PC-3 (cell line): ENCODE results near the gene USP3. TPM values are rescaled to one million over a fixed set of nuclear protein-coding genes. Genes with fewer than 3 reads are reported as not detected.
"Not testable (repeated sequence)": the region's sequence is repeated elsewhere in the genome, so short reads cannot be mapped to it uniquely, and the experiment has no call there.

Source experiments
- ATAC-seq: fragments of 200-7000 bp; cut with Tn5 transposase; 2 replicates; pipeline ENCODE4 v1.9.1; 2020; ENCODE audit warnings: mild to moderate bottlenecking, moderate library complexity
- BruUV-seq: library from RNA; stranded (reverse); fragments of 400-500 nt; replicated peaks from 2 replicates; lab custom pipeline; 2021; lab: Mats Ljungman, UMichigan
- CTCF ChIA-PET: fragments of 300-600 bp; sonication (Branson Sonifier 250); formaldehyde crosslinking; loops from one replicate; lab custom pipeline; 2022; ENCODE audit warnings: antibody characterized with exemption; lab: Charles Lee
- POLR2A ChIA-PET: fragments of 300-600 bp; sonication (Branson Sonifier 250); formaldehyde crosslinking; loops from one replicate; lab custom pipeline; 2022; ENCODE audit warnings: antibody characterized with exemption; ENCODE audit not compliant: unreplicated experiment; lab: Charles Lee
- DNase-seq: peaks from one replicate; pipeline ENCODE4 v3.0.0-alpha.2; 2015
- H2AFZ ChIP-seq: fragments of 300-600 bp; sonication (generic); 2 replicates; pipeline ENCODE4 v1.6.0; 2016; ENCODE audit warnings: antibody characterized with exemption, low read length
- H3F3A ChIP-seq: fragments of 300-600 bp; sonication (generic); one replicate; pipeline ENCODE4 v1.6.0; 2017; ENCODE audit warnings: antibody characterized with exemption, low read length, control low read depth, mild to moderate bottlenecking; ENCODE audit not compliant: unreplicated experiment
- H3K27ac ChIP-seq: fragments of 300-600 bp; sonication (generic); 2 replicates; pipeline ENCODE4 v1.5.1; 2016; ENCODE audit warnings: mild to moderate bottlenecking, low read length
- H3K27me3 ChIP-seq: fragments of 300-600 bp; sonication (generic); 2 replicates; pipeline ENCODE4 v1.6.1; 2016; ENCODE audit warnings: low read length, mixed read lengths
- H3K36me3 ChIP-seq: fragments of 300-600 bp; sonication (generic); 2 replicates; pipeline ENCODE4 v1.6.1; 2016; ENCODE audit warnings: low read depth, mixed run types, low read length, mixed read lengths
- H3K4me1 ChIP-seq: fragments of 300-600 bp; sonication (generic); 2 replicates; pipeline ENCODE4 v1.5.1; 2016; ENCODE audit warnings: low read length; ENCODE audit not compliant: insufficient read depth
- H3K4me2 ChIP-seq: fragments of 300-600 bp; sonication (generic); 2 replicates; pipeline ENCODE4 v1.6.0; 2016; ENCODE audit warnings: low read length
- H3K4me3 ChIP-seq: fragments of 300-600 bp; sonication (generic); 2 replicates; pipeline ENCODE4 v1.5.1; 2016; ENCODE audit warnings: mild to moderate bottlenecking, low read length, mixed read lengths
- H3K79me2 ChIP-seq: fragments of 300-600 bp; sonication (generic); 2 replicates; pipeline ENCODE4 v1.6.1; 2017; ENCODE audit warnings: low read length, mixed read lengths
- H3K9ac ChIP-seq: fragments of 300-600 bp; sonication (generic); 2 replicates; pipeline ENCODE4 v1.6.0; 2016; ENCODE audit warnings: mild to moderate bottlenecking, low read length
- H3K9me2 ChIP-seq: fragments of 300-600 bp; sonication (generic); replicated peaks from 2 replicates; pipeline ENCODE4 v1.6.1; 2016; ENCODE audit warnings: mixed run types, low read length, mixed read lengths
- H3K9me3 ChIP-seq: fragments of 300-600 bp; sonication (generic); 2 replicates; pipeline ENCODE4 v1.6.1; 2016; ENCODE audit warnings: low read length, mixed read lengths
- H4K20me1 ChIP-seq: fragments of 300-600 bp; sonication (generic); 2 replicates; pipeline ENCODE4 v1.6.1; 2016; ENCODE audit warnings: low read length, mixed read lengths
- EZH2 ChIP-seq: fragments of 300-600 bp; sonication (generic); IDR thresholded peaks from one replicate; pipeline ENCODE4 v1.6.1; 2017; ENCODE audit warnings: antibody characterized with exemption, mild to moderate bottlenecking, low read length; ENCODE audit not compliant: unreplicated experiment
- EZH2phosphoT487 ChIP-seq: fragments of 300-600 bp; sonication (generic); IDR thresholded peaks from 2 replicates; pipeline ENCODE4 v1.6.1; 2018; ENCODE audit warnings: mild to moderate bottlenecking, antibody characterized with exemption, low read length, borderline replicate concordance
- intact Hi-C: fragments of 100-400 bp; cut with micrococcal nuclease; formaldehyde crosslinking; loops from 2 replicates; pipeline ENCODE4 v1.9.0; 2023
- total RNA-seq: library from RNA; depleted of rRNA; stranded (reverse); fragments of >200 nt; gene quantifications from 2 replicates; pipeline ENCODE4 v1.2.3, GENCODE V29; 2014
- TF ChIP-seq, protein P1 (sequence below): fragments of 300-600 bp; sonication (generic); conservative IDR thresholded peaks from 2 replicates; pipeline ENCODE4 v1.5.1; 2017; ENCODE audit warnings: antibody characterized with exemption, low read depth, mild to moderate bottlenecking, low read length

USP3 gene
- total RNA-seq, 1 experiment from 2014 or later, result 26.9 TPM

GRCh38 chr15:63484433-63485186, 19.8 kb upstream of the USP3 start:
- CTCF ChIA-PET, result interaction anchor here (0.9 kb wide), 1 partner anchor 18 kb away, joined by 3 read pairs; no protein-coding TSS in a partner anchor
- TF ChIP-seq EZH2 (no peak), EZH2phosphoT487 (no peak)
- TF ChIP-seq, protein P1, sequence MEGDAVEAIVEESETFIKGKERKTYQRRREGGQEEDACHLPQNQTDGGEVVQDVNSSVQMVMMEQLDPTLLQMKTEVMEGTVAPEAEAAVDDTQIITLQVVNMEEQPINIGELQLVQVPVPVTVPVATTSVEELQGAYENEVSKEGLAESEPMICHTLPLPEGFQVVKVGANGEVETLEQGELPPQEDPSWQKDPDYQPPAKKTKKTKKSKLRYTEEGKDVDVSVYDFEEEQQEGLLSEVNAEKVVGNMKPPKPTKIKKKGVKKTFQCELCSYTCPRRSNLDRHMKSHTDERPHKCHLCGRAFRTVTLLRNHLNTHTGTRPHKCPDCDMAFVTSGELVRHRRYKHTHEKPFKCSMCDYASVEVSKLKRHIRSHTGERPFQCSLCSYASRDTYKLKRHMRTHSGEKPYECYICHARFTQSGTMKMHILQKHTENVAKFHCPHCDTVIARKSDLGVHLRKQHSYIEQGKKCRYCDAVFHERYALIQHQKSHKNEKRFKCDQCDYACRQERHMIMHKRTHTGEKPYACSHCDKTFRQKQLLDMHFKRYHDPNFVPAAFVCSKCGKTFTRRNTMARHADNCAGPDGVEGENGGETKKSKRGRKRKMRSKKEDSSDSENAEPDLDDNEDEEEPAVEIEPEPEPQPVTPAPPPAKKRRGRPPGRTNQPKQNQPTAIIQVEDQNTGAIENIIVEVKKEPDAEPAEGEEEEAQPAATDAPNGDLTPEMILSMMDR, result no peak
- H3K79me2 ChIP-seq, result no peaks in the 10 kb centered on the region
- ATAC-seq (no peak), DNase-seq (no peak)
- no peak overlapping the region for H3K4me2 ChIP-seq
- no peaks in the 10 kb centered on the region for H3K9me2 ChIP-seq
- no TSS peak for BruUV-seq
- no peaks in the 10 kb centered on the region for H3F3A ChIP-seq
- no peaks in the 10 kb centered on the region for H3K27me3 ChIP-seq
- no peaks in the 10 kb centered on the region for H3K36me3 ChIP-seq
- H3K9ac ChIP-seq, result no peak overlapping the region
- H2AFZ ChIP-seq, result no peak overlapping the region
- H4K20me1 ChIP-seq, result no peaks in the 10 kb centered on the region
- peaks cover 19% of the 10 kb centered on the region for H3K4me1 ChIP-seq
- H3K9me3 ChIP-seq, result no peaks in the 10 kb centered on the region
- H3K27ac ChIP-seq, result no peak overlapping the region
- POLR2A ChIA-PET, result no interaction called here
- H3K4me3 ChIP-seq, result no peak overlapping the region
- intact Hi-C loops, result no loop called here

GRCh38 chr15:63487076-63487757, 17.2 kb upstream of the USP3 start:
- no TSS peak for BruUV-seq
- no peak overlapping the region; the same call in 1 of the 2 replicates for H3K4me3 ChIP-seq

GRCh38 chr15:63487758-63488397, 16.5 kb upstream of the USP3 start:
- H4K20me1 ChIP-seq, H3K27me3 ChIP-seq, intact Hi-C loops, H2AFZ ChIP-seq, H3K79me2 ChIP-seq, H3F3A ChIP-seq, H3K4me3 ChIP-seq, H3K27ac ChIP-seq, H3K4me2 ChIP-seq, ATAC-seq, BruUV-seq, DNase-seq, H3K36me3 ChIP-seq, H3K9me3 ChIP-seq, H3K9ac ChIP-seq, H3K9me2 ChIP-seq: not testable (repeated sequence)
- ChIA-PET POLR2A (interaction anchor here (1.0 kb wide), 1 partner anchor 9 kb away, joined by 4 read pairs; no protein-coding TSS in a partner anchor), CTCF (interaction anchor here (1.7 kb wide), 1 partner anchor 8 kb away, joined by 5 read pairs; no protein-coding TSS in a partner anchor)
- H3K4me1 ChIP-seq, result peaks cover 20% of the 10 kb centered on the region

More at GRCh38 chr15:63487076-63487757, 17.2 kb upstream of the USP3 start:
- no peaks in the 10 kb centered on the region for H3K27me3 ChIP-seq
- DNase-seq, result peak; percentile 79
- H3K36me3 ChIP-seq, result no peaks in the 10 kb centered on the region
- TF ChIP-seq, protein P1, result peak; percentile 86
- TF ChIP-seq EZH2phosphoT487 (no peak), EZH2 (no peak)
- ATAC-seq, result peak; percentile 85
- H3K9me3 ChIP-seq, result no peaks in the 10 kb centered on the region
- peak overlapping the region; percentile 67; the same call in 1 of the 2 replicates for H3K4me2 ChIP-seq
- H3F3A ChIP-seq, result no peaks in the 10 kb centered on the region
- CTCF ChIA-PET, result interaction anchor here (1.7 kb wide), 1 partner anchor 9 kb away, joined by 5 read pairs; no protein-coding TSS in a partner anchor
- H3K4me1 ChIP-seq, result peaks cover 15% of the 10 kb centered on the region
- no peak overlapping the region for H3K9ac ChIP-seq
- POLR2A ChIA-PET, result interaction anchor here (1.0 kb wide), 1 partner anchor 10 kb away, joined by 4 read pairs; no protein-coding TSS in a partner anchor
- no peaks in the 10 kb centered on the region for H4K20me1 ChIP-seq
- H3K79me2 ChIP-seq, result no peaks in the 10 kb centered on the region
- intact Hi-C loops, result no loop called here
- H2AFZ ChIP-seq, result peak overlapping the region; percentile 62
- H3K9me2 ChIP-seq, result no peaks in the 10 kb centered on the region
- H3K27ac ChIP-seq, result no peak overlapping the region
